K562 (cell line): ENCODE data around the gene DPYSL4. TPM values are rescaled to one million over a fixed set of nuclear protein-coding genes. Genes with fewer than 3 reads are reported as not detected.

Experiments
- ATAC-seq: fragments of 200-7000 bp; cut with Tn5 transposase; 3 replicates; pipeline ENCODE4 v1.9.1; 2020; ENCODE audit warnings: moderate library complexity
- BruUV-seq: library from RNA; stranded (reverse); fragments of 400-500 nt; replicated peaks from 2 replicates; lab custom pipeline; 2021; lab: Mats Ljungman, UMichigan
- CTCF ChIA-PET: fragments of 300-600 bp; formaldehyde crosslinking; extraction: SDS; loops from one replicate; lab custom pipeline; 2021; ENCODE audit warnings: low intra/inter-chr PET ratio; lab: Yijun Ruan, JAX
- POLR2A ChIA-PET: fragments of 300-600, 350-650 bp; sonication (Branson Sonifier 250); formaldehyde crosslinking; extraction: SDS; loops from one replicate; lab custom pipeline; 2021; ENCODE audit warnings: antibody characterized with exemption, inconsistent platforms; lab: Yijun Ruan, JAX
- DNase-seq, 4 experiments: peaks; one replicate each; pipeline versions ENCODE4 v3.0.0 to v3.0.0-alpha.2; 2011 to 2018; ENCODE audit warnings: low spot score in 3 of 4, mixed read lengths in 3 of 4; ENCODE audit errors: extremely low read depth in 1 of 4
- FAIRE-seq: peaks from 2 replicates; lab custom pipeline; 2011; peaks lifted over from hg19 to GRCh38; lab: Jason Lieb, UNC
- H2AFZ ChIP-seq: 2 replicates; pipeline ENCODE4 v1.6.0; 2011; ENCODE audit warnings: low read depth, low read length, control low read depth, inconsistent platforms
- H3K27ac ChIP-seq: fragments of 200-600 bp; 3 replicates; pipeline ENCODE4 v1.8.0; 2011; ENCODE audit warnings: low read depth, mild to moderate bottlenecking, control low read depth, inconsistent platforms, low read length, moderate library complexity, mixed read lengths; ENCODE audit errors: extremely low read depth
- H3K27me3 ChIP-seq, 2 experiments: fragments of 300-600 bp in 1 of 2; 2 replicates in 1 of 2; 3 replicates in 1 of 2; pipeline versions ENCODE4 v1.6.0 to v1.8.0; 2011; ENCODE audit warnings: inconsistent platforms in 2 of 2, low read length in 2 of 2, mild to moderate bottlenecking in 1 of 2, mixed read lengths in 1 of 2, moderate library complexity in 1 of 2; ENCODE audit not compliant: control insufficient read depth in 2 of 2, insufficient read depth in 2 of 2
- H3K36me3 ChIP-seq: fragments of 300-600 bp; 3 replicates; pipeline ENCODE4 v1.8.0; 2011; ENCODE audit warnings: mild to moderate bottlenecking, low read length, inconsistent platforms; ENCODE audit not compliant: control insufficient read depth, insufficient read depth
- H3K4me1 ChIP-seq, 2 experiments: fragments of 200-600 bp in 1 of 2; replicated peaks in 1 of 2; 2 replicates in 1 of 2; 3 replicates in 1 of 2; pipeline versions ENCODE4 v1.5.1 to v1.8.0; 2011; ENCODE audit warnings: inconsistent platforms in 2 of 2, low read length in 2 of 2, mild to moderate bottlenecking in 1 of 2, mixed read lengths in 1 of 2, moderate library complexity in 1 of 2; ENCODE audit not compliant: control insufficient read depth in 2 of 2, insufficient read depth in 2 of 2
- H3K4me2 ChIP-seq: 2 replicates; pipeline ENCODE4 v1.6.1; 2011; ENCODE audit warnings: low read length, control low read depth, inconsistent platforms, mixed read lengths; ENCODE audit not compliant: insufficient read depth
- H3K4me3 ChIP-seq: fragments of 200-600 bp; sonication (generic), shearing (Covaris generic); 2 replicates; pipeline ENCODE4 v1.5.1; 2016; ENCODE audit warnings: control low read depth, inconsistent platforms
- H3K79me2 ChIP-seq: fragments of 200-600 bp; 3 replicates; pipeline ENCODE4 v1.8.0; 2011; ENCODE audit warnings: low read length, inconsistent platforms; ENCODE audit not compliant: control insufficient read depth, insufficient read depth
- H3K9ac ChIP-seq, 2 experiments: 2 replicates each; pipeline versions ENCODE4 v1.6.0 to v1.6.1; 2011; ENCODE audit warnings: low read depth in 2 of 2, low read length in 2 of 2, control low read depth in 1 of 2, inconsistent platforms in 1 of 2, mild to moderate bottlenecking in 1 of 2, mixed read lengths in 1 of 2; ENCODE audit not compliant: insufficient read depth in 1 of 2
- H3K9me1 ChIP-seq: one replicate; pipeline ENCODE4 v1.6.0; 2011; ENCODE audit warnings: inconsistent platforms, mild to moderate bottlenecking, low read length, moderate library complexity; ENCODE audit not compliant: control insufficient read depth, insufficient read depth
- H3K9me3 ChIP-seq: replicated peaks from 2 replicates; pipeline ENCODE4 v1.5.1; 2011; ENCODE audit warnings: low read depth, low read length, inconsistent platforms; ENCODE audit not compliant: control insufficient read depth, insufficient read depth
- H4K20me1 ChIP-seq: replicated peaks from 2 replicates; pipeline ENCODE4 v1.6.1; 2011; ENCODE audit warnings: low read length, inconsistent platforms, mixed read lengths; ENCODE audit not compliant: control insufficient read depth, insufficient read depth
- DLX4 ChIP-seq: fragments of 250-450 bp; sonication (Bioruptor Pico); IDR thresholded peaks from 2 replicates; pipeline ENCODE4 v1.6.1; 2021; ENCODE audit warnings: mild to moderate bottlenecking
- DNMT1 ChIP-seq: fragments of 450-650 bp; IDR thresholded peaks from 2 replicates; pipeline ENCODE4 v1.6.1; 2016; ENCODE audit warnings: antibody characterized with exemption, mild to moderate bottlenecking
- FIP1L1 ChIP-seq: fragments of 200-400 bp; formaldehyde crosslinking; IDR thresholded peaks from 2 replicates; pipeline ENCODE4 v1.6.1; 2018; ENCODE audit warnings: mild to moderate bottlenecking, low read depth, low read length; ENCODE audit not compliant: poor library complexity, severe bottlenecking
- SMARCA4 ChIP-seq: fragments of 450-650 bp; IDR thresholded peaks from 2 replicates; pipeline ENCODE4 v1.6.1; 2016
- SMARCB1 ChIP-seq: IDR thresholded peaks from 2 replicates; pipeline ENCODE4 v1.6.1; 2011; ENCODE audit warnings: improper control_type of control experiment, low read depth; ENCODE audit not compliant: insufficient read length
- SOX6 ChIP-seq: fragments of 450-650 bp; IDR thresholded peaks from 2 replicates; pipeline ENCODE4 v1.6.1; 2014; ENCODE audit warnings: mild to moderate bottlenecking
- SRSF9 ChIP-seq: fragments of 200-400 bp; formaldehyde crosslinking; IDR thresholded peaks from 2 replicates; pipeline ENCODE4 v1.6.1; 2017; ENCODE audit warnings: low read depth, low read length, borderline replicate concordance
- TCF3 ChIP-seq: sonication (generic); formaldehyde crosslinking; IDR thresholded peaks from 2 replicates; pipeline ENCODE4 v1.4.0; 2020; ENCODE audit warnings: mild to moderate bottlenecking, missing genetic modification reagents
- THAP7 ChIP-seq: fragments of 250-450 bp; sonication (Bioruptor Pico); IDR thresholded peaks from 2 replicates; pipeline ENCODE4 v1.5.0; 2021
- TRIM28 ChIP-seq: fragments of 450-650 bp; IDR thresholded peaks from 2 replicates; pipeline ENCODE4 v1.6.1; 2017
- ZFP1 ChIP-seq: fragments of 450-650 bp; formaldehyde crosslinking; IDR thresholded peaks from 2 replicates; pipeline ENCODE4 v1.4.0; 2020; ENCODE audit warnings: mild to moderate bottlenecking, mixed read lengths
- ZNF79 ChIP-seq: fragments of 250-450 bp; sonication (Bioruptor Pico); IDR thresholded peaks from 2 replicates; pipeline ENCODE4 v1.4.0; 2020; ENCODE audit warnings: low read depth, mild to moderate bottlenecking, moderate library complexity
- WGBS: fragments of 100-300 bp; shearing (Covaris generic); methylation state at CpG from one replicate; pipeline ENCODE4 v1.1.6; 2016; ENCODE audit warnings: low coverage, mixed read lengths; ENCODE audit not compliant: insufficient coverage; ENCODE audit errors: missing lambda C conversion rate; 5-methylcytosine and 5-hydroxymethylcytosine counted together
- in situ Hi-C: fragments of 300-500 bp; cut with MboI; formaldehyde crosslinking; loops from 4 replicates; pipeline ENCODE4 v1.15.0; 2018; ENCODE audit warnings: inconsistent platforms, mixed read lengths
- intact Hi-C: fragments of 100-400 bp; cut with micrococcal nuclease; formaldehyde crosslinking; loops from 2 replicates; pipeline ENCODE4 v1.14.2; 2022
- polyA plus RNA-seq, 8 experiments: library from polyadenylated mRNA; depleted of rRNA in 4 of 8; stranded (reverse) in 5 of 8; unstranded in 3 of 8; fragments of >200 nt; fragmentation: Nextera tagmentation in 2 of 8; fragmentation: Illumina TruSeq in 1 of 8; extraction: Ambion mirVana in 2 of 8; extraction: Trizol in 1 of 8; gene quantifications; 2 replicates each; pipeline versions ENCODE4 v1.2.1 to v1.2.3, GENCODE V29; 2011 to 2014; ENCODE audit warnings: inconsistent platforms in 1 of 8, missing spikeins in 1 of 8
- total RNA-seq, 7 experiments: library from RNA; depleted of rRNA in 6 of 7; stranded (reverse); fragments of >200 nt in 6 of 7; fragmentation: Illumina TruSeq in 2 of 7; extraction: Trizol in 2 of 7; gene quantifications; 2 replicates each; pipeline versions ENCODE4 v1.2.1 to v1.2.3, GENCODE V29; 2011 to 2021; ENCODE audit warnings: low replicate concordance in 1 of 7
- TF ChIP-seq, protein P1 (sequence below): sonication (generic); formaldehyde crosslinking; IDR thresholded peaks from 2 replicates; pipeline ENCODE4 v1.8.1; 2023; ENCODE audit warnings: mild to moderate bottlenecking, missing genetic modification reagents

DPYSL4 gene
- total and polyA plus RNA-seq, 9 of the 15 experiments (the other 6 are each of a cell fraction or from before 2014, with no cell fraction given): 0.03 TPM; not detected in 8

- H3K9ac ChIP-seq: no peak overlapping the region
- 33% methylated on average over 4 of the region's 23 CpGs for WGBS
- no peak overlapping the region for H3K27ac ChIP-seq
- DNase-seq (peak in 1 of 4 experiments; percentile 9), ATAC-seq (no peak), FAIRE-seq (no peak)
- H3K4me3 ChIP-seq: no peak overlapping the region
- no peaks in the 10 kb centered on the region for H4K20me1 ChIP-seq
- BruUV-seq: no TSS peak
- no peaks in the 10 kb centered on the region for H3K36me3 ChIP-seq
- CTCF ChIA-PET: no interaction called here
- POLR2A ChIA-PET: no interaction called here
- H3K4me1 ChIP-seq: no peaks in the 10 kb centered on the region
- no peak for TF ChIP-seq SMARCA4
- TF ChIP-seq DLX4 (CRISPR knock-in tag): no peak
- no peak for TF ChIP-seq SRSF9
- TF ChIP-seq ZNF79 (CRISPR knock-in tag): no peak
- TF ChIP-seq TRIM28: no peak
- TF ChIP-seq THAP7 (CRISPR knock-in tag): no peak
- no peak for TF ChIP-seq SOX6
- no peak for TF ChIP-seq DNMT1
- TF ChIP-seq TCF3: no peak
- TF ChIP-seq SMARCB1: no peak
- TF ChIP-seq, protein P1, sequence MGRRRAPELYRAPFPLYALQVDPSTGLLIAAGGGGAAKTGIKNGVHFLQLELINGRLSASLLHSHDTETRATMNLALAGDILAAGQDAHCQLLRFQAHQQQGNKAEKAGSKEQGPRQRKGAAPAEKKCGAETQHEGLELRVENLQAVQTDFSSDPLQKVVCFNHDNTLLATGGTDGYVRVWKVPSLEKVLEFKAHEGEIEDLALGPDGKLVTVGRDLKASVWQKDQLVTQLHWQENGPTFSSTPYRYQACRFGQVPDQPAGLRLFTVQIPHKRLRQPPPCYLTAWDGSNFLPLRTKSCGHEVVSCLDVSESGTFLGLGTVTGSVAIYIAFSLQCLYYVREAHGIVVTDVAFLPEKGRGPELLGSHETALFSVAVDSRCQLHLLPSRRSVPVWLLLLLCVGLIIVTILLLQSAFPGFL (CRISPR knock-in tag): no peak
- TF ChIP-seq FIP1L1: no peak
- no peak for TF ChIP-seq ZFP1 (CRISPR knock-in tag)
- no peaks in the 10 kb centered on the region for H3K9me3 ChIP-seq
- peaks cover 0 to 29% of the 10 kb centered on the region in 2 experiments; a peak in 3 of 5 replicates for H3K27me3 ChIP-seq
- H2AFZ ChIP-seq: no peak overlapping the region
- intact Hi-C loops: no loop called here
- no peaks in the 10 kb centered on the region for H3K9me1 ChIP-seq
- H3K4me2 ChIP-seq: no peak overlapping the region
- in situ Hi-C loops: no loop called here
- no peaks in the 10 kb centered on the region for H3K79me2 ChIP-seq
These were observed 37.5 kb upstream of the DPYSL4 start for GRCh38 chr10:132149271-132149670.
